Limb (tissue), 2 donors: ENCODE data around the gene P3H2.

ENCODE experiments used
- DNase-seq, 2 donors: peaks; one replicate each; pipeline ENCODE4 v3.0.0-alpha.2; 2016; ENCODE audit errors: extremely low spot score in 2 of 2

Gene P3H2

GRCh38 chr3:190127195-190127594 lies 6.5 kb upstream of the P3H2 start:
- DNase-seq, result no peak

DNA sequence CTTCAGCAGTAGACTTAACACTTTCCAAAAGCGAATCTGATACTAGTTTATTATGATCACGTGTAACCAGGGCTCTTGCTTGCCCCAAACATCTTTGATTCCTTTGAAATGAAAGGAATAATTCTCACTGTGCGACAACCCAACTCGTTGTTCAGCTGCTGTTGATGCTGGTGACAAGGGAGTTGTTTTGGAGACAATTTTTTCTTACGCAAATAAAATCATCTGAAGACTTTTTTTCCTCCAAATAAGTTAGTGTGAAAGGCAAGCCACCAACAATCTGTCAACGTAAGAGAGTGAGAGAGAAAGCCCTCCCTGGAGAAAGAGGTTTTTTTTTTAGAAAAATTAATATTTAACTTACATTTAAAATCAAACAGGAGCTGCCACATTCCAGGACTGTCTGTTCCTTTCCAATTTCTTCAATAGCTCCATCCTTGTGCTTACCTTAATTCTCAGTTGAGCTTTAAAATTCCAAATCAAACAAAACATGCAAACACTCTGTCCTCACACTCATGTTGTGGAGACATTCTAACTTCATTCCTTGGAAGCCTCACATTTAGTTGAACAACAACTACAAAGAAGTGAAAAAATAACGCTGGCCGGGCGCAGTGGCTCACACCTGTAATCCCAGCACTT lies 4.9 kb upstream of the P3H2 start:
- DNase-seq, result no peak

GRCh38 chr3:190124067-190124466 lies 3.4 kb upstream of the P3H2 start:
- DNase-seq, result no peak

GRCh38 chr3:190122198-190122771 lies 1.6 kb upstream of the P3H2 start:
- no peak for DNase-seq

GRCh38 chr3:190121383-190121782 lies 686 bp upstream of the P3H2 start:
- DNase-seq, result no peak

GRCh38 chr3:190121061-190121377 lies 322 bp upstream of the P3H2 start:
- no peak for DNase-seq

DNA sequence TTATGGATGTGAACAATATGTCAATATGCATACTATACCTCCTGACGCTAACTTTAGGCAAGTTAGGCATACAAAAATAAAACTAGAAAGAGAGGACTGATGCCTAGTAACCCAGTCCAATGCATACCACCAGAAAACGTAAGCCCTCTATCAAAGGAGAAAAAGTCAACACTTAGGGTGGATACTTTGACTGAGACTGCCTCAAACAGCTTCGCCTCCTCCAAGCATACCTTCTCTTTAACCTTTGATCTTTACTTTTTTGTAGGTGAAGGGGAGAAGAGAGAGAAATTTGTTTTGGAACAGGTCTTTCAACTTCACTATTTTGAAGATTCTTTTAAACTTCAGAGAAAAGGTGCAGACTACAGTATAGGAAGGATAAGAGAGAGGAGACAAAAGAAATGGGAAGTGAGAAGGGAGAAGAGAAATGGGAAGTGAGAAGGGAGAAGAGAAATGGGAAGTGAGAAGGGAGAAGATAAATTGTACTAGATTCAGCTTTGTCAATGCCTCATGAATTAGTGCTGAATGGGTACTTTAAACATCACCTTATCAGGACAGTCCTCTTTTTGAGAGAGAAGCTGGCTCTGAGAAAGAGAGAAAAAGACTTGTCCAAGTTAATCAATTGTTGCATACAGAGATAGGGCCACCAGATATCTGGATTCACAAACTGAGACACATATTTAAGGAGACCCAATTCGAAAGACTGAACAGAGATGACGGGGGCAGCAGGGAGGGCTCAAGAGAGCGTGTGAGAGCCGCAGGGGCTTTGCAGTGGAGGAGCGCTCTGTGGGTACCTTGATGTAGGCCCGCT lies 1.0 kb downstream of the P3H2 start:
- no peak for DNase-seq

DNA sequence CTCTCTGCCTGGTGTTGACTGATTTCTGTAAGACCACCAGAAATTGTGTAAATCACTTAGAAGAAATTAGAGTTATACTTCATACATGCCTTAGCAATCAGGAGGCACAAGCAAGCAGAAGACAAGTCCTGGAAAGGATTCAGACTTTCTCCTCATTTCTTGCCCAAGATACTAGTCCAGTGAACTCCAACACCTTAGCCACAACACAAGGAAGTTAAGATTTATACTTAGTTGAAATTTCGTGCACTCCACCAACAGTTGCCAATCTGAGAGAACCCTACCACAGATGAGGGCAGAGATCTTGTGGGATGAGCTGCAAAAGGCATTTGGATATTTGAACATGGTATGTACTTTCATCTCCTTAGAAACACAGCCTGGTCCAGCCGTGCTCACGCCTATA lies 2.3 kb downstream of the P3H2 start:
- no peak for DNase-seq

- DNase-seq, result no peak
Measured at GRCh38 chr3:190117981-190118380, 2.7 kb downstream of the P3H2 start.

DNA sequence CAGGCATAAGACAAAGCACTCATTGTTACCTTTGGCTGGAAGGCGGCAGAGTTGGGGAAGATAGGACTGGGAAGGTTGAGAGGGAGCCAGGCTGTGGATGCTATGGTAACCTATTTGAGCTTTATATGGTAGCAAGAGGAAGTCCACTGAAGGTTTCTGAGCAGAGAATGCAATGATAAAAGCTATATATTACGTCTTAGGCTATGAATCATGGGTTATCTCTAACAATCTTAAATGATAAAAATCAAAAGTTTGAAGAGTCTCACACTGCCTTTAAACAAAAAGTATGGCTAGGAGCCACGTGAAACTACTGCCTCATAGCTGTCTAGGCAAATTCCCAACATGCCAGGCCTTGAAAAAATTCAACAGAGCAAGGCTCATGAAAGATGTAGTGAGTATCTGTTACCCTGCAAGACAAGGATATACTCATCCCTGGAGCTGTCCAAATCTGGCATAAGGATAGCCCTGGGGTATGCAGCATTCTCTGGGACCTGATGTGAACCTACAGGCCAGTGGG lies 4.1 kb downstream of the P3H2 start:
- DNase-seq, result no peak

GRCh38 chr3:190110826-190111225 lies 9.9 kb downstream of the P3H2 start:
- DNase-seq, result no peak

- no peak for DNase-seq
Measured at GRCh38 chr3:190109441-190109840, 11.3 kb downstream of the P3H2 start.

GRCh38 chr3:190108804-190109203 lies 11.9 kb downstream of the P3H2 start:
- no peak for DNase-seq

DNA sequence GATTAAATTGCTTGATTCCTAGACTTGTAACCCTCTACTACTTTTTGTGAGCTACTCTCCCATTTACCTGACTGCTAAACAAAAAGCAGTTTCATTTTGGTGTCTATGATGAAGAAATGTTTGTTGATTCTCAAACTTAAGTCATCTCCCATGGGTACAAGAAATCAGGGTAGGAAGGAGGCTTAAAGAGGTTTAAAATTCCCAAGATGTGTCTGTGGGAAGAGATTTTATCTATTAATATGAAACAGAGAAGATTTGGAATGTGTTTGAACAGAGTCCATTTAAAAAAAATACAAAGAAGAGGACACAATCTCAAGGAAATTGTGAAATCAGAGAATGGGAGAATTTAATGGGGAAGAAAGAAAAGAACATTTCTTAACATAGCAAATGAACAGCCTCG lies 14.8 kb downstream of the P3H2 start:
- DNase-seq, result no peak

GRCh38 chr3:190101320-190102011 lies 19.2 kb downstream of the P3H2 start:
- DNase-seq, result no peak

DNA sequence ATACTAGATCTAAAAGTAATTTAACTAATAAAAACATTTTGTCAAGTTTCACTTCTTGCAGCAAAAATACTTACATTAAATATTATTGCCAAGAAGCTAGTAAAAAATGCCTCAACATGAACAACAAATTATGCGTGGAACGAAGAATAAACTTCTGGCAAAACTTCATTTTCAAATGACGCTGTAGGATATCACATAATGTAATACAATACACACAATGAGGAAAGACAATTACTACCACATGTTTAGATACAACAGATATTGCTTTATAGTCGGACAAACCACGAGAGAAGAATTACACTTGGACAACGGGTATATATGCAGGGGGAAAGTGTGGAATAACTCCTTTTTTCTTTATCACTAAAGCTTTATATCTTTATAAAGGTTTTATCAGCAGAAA lies 21.6 kb downstream of the P3H2 start:
- peak in 1 of 2 donors; percentile 73 for DNase-seq

DNA sequence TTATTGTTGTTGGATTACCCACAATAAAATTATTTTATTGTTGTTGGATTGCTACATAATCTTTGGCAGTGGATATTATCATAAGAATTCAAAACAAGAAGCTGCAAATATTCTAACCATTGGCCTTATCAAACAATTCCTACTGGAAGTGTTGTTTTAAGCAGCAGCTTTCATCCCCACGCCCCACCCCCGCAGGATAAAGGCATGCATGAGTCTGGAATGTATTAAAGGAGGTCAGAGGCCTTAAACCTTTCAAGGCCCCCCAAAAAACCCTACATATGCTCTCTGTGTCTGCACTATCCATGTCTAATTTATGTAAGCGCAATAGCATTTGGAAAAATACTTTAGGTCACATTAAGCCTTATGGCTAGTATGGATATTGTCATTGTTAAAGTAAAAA lies 23.1 kb downstream of the P3H2 start:
- no peak for DNase-seq

DNA sequence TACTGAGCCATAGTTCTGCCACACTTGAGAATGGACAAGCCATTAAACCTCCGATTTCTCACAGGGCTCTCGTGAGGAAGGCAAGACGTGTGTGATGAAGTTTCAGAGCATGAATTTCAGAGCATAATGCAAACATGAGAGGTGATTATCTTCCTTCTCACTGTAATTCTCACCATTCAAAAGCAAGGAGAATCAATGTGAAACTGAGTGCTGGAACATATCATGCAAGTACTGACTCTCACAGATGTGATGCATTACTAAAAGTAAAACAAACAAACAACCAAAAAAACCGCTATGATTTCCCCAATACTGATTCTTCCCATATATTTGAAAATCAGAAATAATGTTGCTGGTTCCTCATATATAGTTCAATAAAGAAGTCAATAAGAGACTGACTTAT lies 23.7 kb downstream of the P3H2 start:
- DNase-seq, result no peak

- DNase-seq, result no peak
Measured at GRCh38 chr3:190096345-190096744, 24.4 kb downstream of the P3H2 start.

DNA sequence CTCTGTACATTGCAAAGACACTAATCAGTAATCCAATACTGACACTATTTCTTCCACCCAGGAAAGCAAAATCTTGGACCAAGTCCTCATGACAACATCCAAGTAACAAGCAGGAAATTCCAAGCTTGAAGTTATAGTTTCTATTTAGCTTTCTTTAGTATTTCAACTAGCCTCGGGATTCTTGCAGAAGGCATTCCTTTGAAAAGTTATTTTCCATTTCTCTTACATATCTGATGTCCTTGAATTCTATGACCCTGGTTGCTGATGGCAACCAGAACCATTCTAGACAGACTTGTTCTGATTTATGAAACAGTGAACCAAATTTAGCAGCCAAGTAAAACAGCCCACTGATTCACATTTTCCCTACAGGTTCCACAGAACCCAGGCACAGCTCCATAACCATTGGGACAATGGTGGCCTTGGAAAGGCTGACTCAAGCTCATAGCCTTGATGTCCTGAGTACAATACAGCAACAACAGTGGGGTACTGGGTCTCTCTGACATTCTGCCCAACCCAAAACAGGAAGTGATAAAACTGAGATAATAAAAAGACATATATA lies 26.5 kb downstream of the P3H2 start:
- peak in 1 of 2 donors; percentile 58 for DNase-seq

DNA sequence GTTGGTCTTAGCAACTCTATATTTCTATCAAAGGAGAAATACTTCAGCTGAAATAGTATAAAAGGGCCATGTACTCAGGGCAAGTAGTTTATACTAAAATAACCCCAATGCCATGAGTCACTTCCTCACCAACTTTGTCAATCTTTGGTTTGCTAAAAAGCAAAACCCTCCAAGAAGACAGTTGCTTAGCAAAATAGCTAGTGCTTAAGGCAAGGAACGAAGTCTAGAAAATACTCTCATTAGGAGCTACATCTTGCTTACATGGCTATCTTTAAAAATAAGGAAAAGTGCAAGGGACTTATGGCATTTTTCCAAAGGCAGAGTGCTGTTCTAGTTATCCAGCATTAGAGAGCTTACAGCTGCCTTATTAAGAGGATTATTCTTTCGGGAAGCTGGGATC lies 28.4 kb downstream of the P3H2 start:
- no peak for DNase-seq

DNA sequence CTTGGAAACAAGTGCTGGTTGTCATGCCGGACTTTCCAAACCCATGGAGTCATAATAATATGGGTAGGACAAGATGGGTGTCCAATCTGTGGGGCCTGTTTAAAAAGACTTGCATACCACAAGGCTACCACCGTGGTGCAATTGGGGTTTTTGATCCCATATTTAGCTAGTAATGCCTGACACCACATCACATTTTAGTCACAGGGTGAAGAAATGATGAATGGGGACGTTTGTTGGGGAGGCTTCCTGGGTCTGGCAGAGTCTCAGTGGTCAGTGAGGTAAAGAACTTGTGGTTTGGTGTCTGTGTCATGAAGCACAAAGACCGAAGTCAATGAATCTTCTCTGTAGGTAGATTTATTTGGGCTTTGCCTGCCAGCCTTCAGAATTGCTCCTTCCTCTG lies 31.0 kb downstream of the P3H2 start:
- no peak for DNase-seq
